ENCODE data around the gene C6orf120.

GRCh38 chr6:169660751-169661390 lies 41.1 kb upstream of the C6orf120 start:
- TF ChIP-seq, protein P1, sequence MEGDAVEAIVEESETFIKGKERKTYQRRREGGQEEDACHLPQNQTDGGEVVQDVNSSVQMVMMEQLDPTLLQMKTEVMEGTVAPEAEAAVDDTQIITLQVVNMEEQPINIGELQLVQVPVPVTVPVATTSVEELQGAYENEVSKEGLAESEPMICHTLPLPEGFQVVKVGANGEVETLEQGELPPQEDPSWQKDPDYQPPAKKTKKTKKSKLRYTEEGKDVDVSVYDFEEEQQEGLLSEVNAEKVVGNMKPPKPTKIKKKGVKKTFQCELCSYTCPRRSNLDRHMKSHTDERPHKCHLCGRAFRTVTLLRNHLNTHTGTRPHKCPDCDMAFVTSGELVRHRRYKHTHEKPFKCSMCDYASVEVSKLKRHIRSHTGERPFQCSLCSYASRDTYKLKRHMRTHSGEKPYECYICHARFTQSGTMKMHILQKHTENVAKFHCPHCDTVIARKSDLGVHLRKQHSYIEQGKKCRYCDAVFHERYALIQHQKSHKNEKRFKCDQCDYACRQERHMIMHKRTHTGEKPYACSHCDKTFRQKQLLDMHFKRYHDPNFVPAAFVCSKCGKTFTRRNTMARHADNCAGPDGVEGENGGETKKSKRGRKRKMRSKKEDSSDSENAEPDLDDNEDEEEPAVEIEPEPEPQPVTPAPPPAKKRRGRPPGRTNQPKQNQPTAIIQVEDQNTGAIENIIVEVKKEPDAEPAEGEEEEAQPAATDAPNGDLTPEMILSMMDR (IDR thresholded peaks at IDR 0.05; ENCODE audit: low read length) = no peak
- TF ChIP-seq EZH2 (optimal IDR thresholded peaks at IDR 0.05; ENCODE audit: low read depth, low read length) (no peak), EZH2phosphoT487 (IDR thresholded peaks at IDR 0.05; ENCODE audit: low read length) (no peak)

All from MM.1S (cell line).